ENCODE results near the gene PRM2. TPM values are rescaled to one million over a fixed set of nuclear protein-coding genes. Genes with fewer than 3 reads are reported as not detected.

PRM2 gene
- total RNA-seq, 2 donors from 2014 or later, result not detected

DNA sequence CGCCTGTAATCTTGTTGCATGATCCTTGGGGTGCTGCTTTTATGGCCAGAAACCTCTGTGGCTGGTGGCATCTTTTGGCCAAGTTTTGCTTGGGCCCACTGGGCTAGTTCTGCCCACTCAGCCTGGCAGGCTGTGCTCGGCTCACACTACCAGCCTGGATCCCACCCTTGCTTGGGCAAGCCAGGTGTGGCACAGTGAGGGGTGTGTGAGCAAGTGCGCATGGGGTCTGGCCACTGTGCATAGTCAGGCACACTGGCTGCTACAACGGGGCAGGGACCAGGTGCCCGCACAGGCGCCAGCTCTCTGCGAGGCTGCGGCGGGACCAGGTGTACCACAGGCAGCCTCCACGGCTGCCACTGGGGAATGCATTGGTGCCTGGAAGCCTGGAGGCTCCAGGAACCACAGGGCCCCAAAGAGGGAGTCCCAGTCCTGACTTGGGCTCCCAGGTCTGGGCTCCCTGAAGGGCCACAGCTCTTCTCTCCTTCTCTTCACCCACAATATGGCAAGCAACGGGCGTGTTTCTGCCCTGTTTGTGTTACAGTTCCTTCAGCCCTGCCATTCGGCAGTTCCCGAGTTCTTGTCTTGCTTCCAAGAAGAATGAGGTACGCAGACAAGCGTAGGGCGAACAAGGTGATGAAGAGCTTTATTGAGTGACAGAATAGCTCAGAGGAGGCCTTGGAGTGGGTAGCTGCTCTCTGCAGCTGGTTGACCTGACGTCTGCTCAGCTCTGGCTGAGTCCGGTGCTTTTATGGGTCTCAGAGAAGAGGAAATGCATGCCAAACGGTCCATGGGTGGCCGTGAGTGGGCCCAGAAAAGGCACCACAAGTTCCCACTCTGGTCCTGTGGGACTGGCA lies 31.6 kb upstream of the PRM2 start:
- H3K4me1 ChIP-seq (ENCODE audit: control insufficient read depth, insufficient read depth, low read length), result no peaks in the 10 kb centered on the region
- no peak overlapping the region for H3K4me3 ChIP-seq (ENCODE audit: low read length)
- no peaks in the 10 kb centered on the region for H3K27me3 ChIP-seq (ENCODE audit: control insufficient read depth, insufficient read depth, low read length, poor library complexity, severe bottlenecking)
- Mint-ChIP-seq H3K4me1 (peaks cover 2% of the 10 kb centered on the region), H3K9me3 (no peaks in the 10 kb centered on the region), H3K27ac (no peak overlapping the region), H3K4me3 (no peak overlapping the region), H3K36me3 (ENCODE audit: low read depth) (no peaks in the 10 kb centered on the region), H3K27me3 (ENCODE audit: insufficient read depth) (peaks cover 4% of the 10 kb centered on the region)
- 82 to 93% methylated on average over 15 to 21 of the region's 21 CpGs for WGBS, 2 experiments (ENCODE audit: insufficient coverage in 1 of 2, insufficient read length in 1 of 2)
- DNase-seq, result no peak
- TF ChIP-seq, protein P1, sequence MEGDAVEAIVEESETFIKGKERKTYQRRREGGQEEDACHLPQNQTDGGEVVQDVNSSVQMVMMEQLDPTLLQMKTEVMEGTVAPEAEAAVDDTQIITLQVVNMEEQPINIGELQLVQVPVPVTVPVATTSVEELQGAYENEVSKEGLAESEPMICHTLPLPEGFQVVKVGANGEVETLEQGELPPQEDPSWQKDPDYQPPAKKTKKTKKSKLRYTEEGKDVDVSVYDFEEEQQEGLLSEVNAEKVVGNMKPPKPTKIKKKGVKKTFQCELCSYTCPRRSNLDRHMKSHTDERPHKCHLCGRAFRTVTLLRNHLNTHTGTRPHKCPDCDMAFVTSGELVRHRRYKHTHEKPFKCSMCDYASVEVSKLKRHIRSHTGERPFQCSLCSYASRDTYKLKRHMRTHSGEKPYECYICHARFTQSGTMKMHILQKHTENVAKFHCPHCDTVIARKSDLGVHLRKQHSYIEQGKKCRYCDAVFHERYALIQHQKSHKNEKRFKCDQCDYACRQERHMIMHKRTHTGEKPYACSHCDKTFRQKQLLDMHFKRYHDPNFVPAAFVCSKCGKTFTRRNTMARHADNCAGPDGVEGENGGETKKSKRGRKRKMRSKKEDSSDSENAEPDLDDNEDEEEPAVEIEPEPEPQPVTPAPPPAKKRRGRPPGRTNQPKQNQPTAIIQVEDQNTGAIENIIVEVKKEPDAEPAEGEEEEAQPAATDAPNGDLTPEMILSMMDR (conservative IDR thresholded peaks at IDR 0.05), result no peak
- no peaks in the 10 kb centered on the region for H3K36me3 ChIP-seq (ENCODE audit: control insufficient read depth, insufficient read depth, low read length)
- H3K27ac ChIP-seq (ENCODE audit: low read depth, low read length), result no peak overlapping the region
- no peak overlapping the region for H3K9ac ChIP-seq (ENCODE audit: extremely low read depth, low read length, poor library complexity, severe bottlenecking)
- no peaks in the 10 kb centered on the region for H3K9me3 ChIP-seq (ENCODE audit: control insufficient read depth, low read length)

GRCh38 chr16:11306997-11307638 lies 30.8 kb upstream of the PRM2 start:
- H3K4me3 ChIP-seq (ENCODE audit: low read length), result no peak overlapping the region
- Mint-ChIP-seq H3K36me3 (ENCODE audit: low read depth) (no peaks in the 10 kb centered on the region), H3K4me3 (no peak overlapping the region), H3K27me3 (ENCODE audit: insufficient read depth) (peaks cover 4% of the 10 kb centered on the region), H3K4me1 (peaks cover 2% of the 10 kb centered on the region), H3K9me3 (no peaks in the 10 kb centered on the region), H3K27ac (no peak overlapping the region)
- no peak for DNase-seq
- TF ChIP-seq, protein P1 (conservative IDR thresholded peaks at IDR 0.05), result no peak
- no peak overlapping the region for H3K9ac ChIP-seq (ENCODE audit: extremely low read depth, low read length, poor library complexity, severe bottlenecking)
- H3K27ac ChIP-seq (ENCODE audit: low read depth, low read length), result no peak overlapping the region
- H3K27me3 ChIP-seq (ENCODE audit: control insufficient read depth, insufficient read depth, low read length, poor library complexity, severe bottlenecking), result no peaks in the 10 kb centered on the region
- H3K4me1 ChIP-seq (ENCODE audit: control insufficient read depth, insufficient read depth, low read length), result no peaks in the 10 kb centered on the region
- no peaks in the 10 kb centered on the region for H3K9me3 ChIP-seq (ENCODE audit: control insufficient read depth, low read length)
- WGBS, 2 experiments (ENCODE audit: insufficient coverage in 1 of 2, insufficient read length in 1 of 2), result 93% methylated on average over 6 to 7 of the region's 7 CpGs
- H3K36me3 ChIP-seq (ENCODE audit: control insufficient read depth, insufficient read depth, low read length), result no peaks in the 10 kb centered on the region

DNA sequence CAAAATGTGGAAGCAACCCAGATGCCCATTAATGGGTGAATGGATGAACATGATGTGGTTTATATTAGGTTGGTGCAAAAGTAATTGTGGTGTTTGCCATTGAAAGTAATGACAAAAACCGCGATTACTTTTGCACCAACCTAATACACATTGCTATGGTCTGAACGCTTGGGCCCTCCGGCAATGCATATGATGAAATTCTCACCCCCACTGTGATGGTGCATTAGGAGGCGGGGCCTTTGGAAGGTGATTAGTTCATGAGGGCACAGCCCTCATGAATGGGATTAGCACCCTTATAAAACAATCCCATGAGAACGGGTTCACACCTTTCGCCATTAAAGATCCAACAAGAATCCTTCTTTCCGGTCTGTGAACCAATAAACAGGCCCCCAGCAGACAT lies 30.1 kb upstream of the PRM2 start:
- H3K4me3 ChIP-seq (ENCODE audit: low read length), result no peak overlapping the region
- no peaks in the 10 kb centered on the region for H3K9me3 ChIP-seq (ENCODE audit: control insufficient read depth, low read length)
- H3K36me3 ChIP-seq (ENCODE audit: control insufficient read depth, insufficient read depth, low read length), result no peaks in the 10 kb centered on the region
- Mint-ChIP-seq H3K4me1 (peaks cover 3% of the 10 kb centered on the region), H3K27me3 (ENCODE audit: insufficient read depth) (peaks cover 4% of the 10 kb centered on the region), H3K27ac (no peak overlapping the region), H3K9me3 (no peaks in the 10 kb centered on the region), H3K4me3 (no peak overlapping the region), H3K36me3 (ENCODE audit: low read depth) (no peaks in the 10 kb centered on the region)
- no peak overlapping the region for H3K9ac ChIP-seq (ENCODE audit: extremely low read depth, low read length, poor library complexity, severe bottlenecking)
- no peaks in the 10 kb centered on the region for H3K27me3 ChIP-seq (ENCODE audit: control insufficient read depth, insufficient read depth, low read length, poor library complexity, severe bottlenecking)
- TF ChIP-seq, protein P1 (conservative IDR thresholded peaks at IDR 0.05), result no peak
- no peak overlapping the region for H3K27ac ChIP-seq (ENCODE audit: low read depth, low read length)
- WGBS, 2 experiments (ENCODE audit: insufficient coverage in 1 of 2, insufficient read length in 1 of 2), result 72 to 88% methylated on average over 5 to 8 of the region's 8 CpGs
- DNase-seq, result peak; percentile 85
- no peaks in the 10 kb centered on the region for H3K4me1 ChIP-seq (ENCODE audit: control insufficient read depth, insufficient read depth, low read length)

All from endodermal cell (in vitro differentiated cells).